Stimulated activated CD8-positive, alpha-beta memory T cell treated with anti-CD3 and anti-CD28 coated beads, Interleukin-12 subunit alpha, Interleukin-12 subunit beta, amount 100 ng/mL, for 1 hour (primary cell): ENCODE data around the gene HSD17B14.
A peak's percentile ranks its signal among the peaks of the same experiment; 100 is the strongest.
"Not testable (repeated sequence)": the region's sequence is repeated elsewhere in the genome, so short reads cannot be mapped to it uniquely, and the experiment has no call there.

Experiments
- DNase-seq: peaks from one replicate; pipeline ENCODE4 v3.0.0-alpha.2; 2020; ENCODE audit warnings: low read depth

The HSD17B14 gene

DNA sequence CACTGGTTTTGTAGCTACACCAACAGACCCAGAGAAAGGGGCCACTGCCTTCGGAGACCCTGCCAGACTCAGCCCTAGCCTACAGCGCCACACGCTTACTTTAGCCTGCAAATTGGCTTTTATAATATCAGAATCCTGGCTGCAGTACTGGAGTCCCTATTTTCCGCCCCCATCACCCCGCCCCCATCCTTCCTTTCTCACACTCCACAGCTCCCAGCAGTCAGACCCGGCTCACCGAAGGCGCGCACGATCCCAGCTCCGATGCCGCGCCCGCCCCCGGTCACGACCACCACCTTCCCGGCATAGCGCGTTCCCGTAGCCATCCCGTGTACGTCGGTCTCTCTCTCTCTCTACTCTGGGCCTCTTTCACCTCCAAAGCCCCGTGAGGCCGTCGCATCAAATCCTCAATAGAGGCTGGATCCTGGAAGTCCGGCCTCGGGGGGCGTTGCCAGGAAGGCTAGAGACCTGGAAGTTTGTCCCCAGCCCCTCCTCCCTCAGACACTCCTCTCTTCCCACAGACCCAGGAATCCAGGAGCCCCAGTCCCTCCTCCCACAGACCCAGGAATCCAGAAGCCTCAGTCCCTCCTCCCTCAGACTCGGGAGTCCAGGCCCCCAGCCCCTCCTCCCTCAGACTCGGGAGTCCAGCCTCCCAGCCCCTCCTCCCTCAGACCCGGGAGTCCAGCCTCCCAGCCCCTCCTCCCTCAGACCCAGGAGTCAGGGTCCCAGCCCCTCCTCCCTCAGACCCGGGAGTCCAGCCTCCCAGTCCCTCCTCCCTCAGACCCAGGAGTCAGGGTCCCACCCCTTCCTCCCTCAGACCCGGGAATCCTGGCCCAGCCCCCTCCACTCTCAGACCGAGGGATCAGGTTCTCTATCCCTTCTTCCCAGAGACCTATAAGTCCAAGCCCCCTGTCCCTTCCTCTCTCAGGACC lies at the start of gene HSD17B14:
Gene HSD17B14 (minus strand): TSS at position 403 of the 929 bp plus-strand sequence. CDS start 80 bp downstream, at position 323.
- no peak for DNase-seq

DNA sequence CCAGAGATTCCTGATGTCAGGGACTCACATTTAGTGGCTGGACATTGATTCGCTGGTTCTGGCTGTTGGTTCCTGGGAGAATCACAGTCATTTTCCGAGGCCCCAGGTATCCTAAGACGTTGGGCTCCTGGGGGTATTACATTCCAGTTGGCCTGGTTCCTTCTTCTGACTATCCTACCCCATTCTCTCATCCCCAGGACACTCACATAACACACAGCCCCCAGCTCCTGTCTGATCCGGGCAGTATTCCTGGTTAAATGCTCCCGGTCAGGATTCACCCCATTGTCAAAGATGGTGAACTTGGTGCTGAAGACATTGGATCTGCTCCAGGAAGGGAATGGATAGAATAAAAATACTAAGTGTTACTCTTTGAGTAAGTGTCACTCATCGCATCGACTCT lies 47.4 kb upstream of the HSD17B14 start:
- no peak for DNase-seq

DNA sequence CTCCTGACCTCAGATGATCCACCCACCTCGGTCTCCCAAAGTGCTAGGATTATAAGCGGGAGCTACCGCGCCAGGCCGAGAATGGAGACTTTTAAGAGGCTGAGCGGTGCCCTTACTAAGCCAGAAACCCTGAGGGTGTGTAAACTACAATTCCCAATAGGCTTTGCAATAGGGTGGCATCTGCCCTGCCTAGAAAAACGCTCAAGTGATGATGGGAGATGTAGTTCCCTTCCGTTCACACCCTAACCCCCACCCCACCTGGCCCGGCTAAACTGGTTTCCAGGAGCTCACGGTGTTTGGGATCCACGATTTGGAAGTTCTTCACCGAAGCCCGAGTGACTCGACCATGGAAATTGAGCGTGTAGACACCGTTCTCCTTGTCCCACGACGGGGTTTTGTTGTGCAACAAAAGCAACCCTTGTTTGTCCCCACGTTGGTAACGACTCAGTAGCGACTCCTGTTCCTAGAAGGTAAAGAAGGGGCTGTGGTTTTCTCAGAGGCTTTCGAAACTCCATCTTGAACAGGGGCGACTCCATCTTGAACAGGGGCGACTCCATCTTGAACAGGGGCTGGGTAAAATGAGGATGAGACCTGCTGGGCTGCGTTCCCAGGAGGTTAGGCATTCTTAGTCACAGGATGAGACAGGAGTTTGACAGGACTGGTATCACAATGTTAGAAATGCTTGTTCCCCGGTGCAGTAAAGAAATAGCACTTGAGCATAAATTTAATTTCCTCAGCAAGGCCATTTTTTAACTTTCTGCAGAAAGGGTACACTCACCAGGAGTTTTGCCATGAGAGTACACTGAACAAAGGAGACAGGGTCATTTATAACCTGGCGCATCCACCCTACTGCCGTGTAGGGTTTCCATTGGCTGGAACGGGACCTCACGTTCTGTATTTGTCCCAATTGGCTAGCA lies 45.7 kb upstream of the HSD17B14 start:
- DNase-seq, result no peak

DNA sequence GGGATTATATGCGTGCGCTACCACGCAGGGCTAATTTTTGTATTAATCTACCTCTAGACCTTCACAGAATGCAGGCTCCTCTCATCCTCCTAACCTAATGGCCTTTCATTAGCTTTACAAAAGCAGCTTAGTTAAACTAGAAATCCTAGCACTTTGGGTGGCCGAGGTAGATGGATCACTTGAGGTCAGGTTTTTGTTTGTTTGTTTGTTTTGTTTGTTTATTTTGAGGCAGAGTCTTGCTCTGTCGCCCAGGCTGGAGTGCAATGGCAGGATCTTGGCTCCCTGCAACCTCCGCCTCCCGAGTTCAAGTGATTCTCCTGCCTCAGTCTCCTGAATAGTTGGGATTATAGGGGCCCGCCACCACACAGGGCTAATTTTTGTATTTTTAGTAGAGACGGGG lies 43.4 kb upstream of the HSD17B14 start:
- not testable (repeated sequence) for DNase-seq

DNA sequence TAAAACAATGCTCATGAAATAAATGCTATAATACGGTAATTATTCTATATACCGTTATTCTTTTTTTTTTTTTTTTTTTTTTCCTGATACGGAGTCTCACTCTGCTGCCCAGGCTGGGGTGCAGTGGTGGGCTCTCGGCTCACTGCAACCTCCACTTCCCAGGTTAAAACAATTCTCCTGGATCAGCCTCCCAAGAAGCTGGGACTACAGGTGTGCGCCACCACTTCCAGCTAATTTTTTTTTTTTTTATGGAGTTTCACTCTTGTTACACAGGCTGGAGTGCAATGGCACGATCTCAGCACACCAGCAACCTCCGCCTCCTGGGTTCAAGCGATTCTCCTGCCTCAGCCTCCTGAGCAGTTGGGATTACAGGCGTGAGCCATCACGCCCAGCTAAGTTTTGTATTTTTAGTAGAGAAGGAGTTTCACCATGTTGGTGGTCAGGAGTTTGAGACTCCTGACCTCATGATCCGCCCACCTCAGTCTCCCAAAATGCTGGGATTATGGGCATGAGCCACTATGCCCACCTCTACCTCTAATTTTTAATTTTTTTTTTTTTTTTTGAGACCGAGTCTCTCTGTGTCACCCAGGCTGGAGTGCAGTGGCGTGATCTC lies 42.8 kb upstream of the HSD17B14 start:
- DNase-seq, result no peak

DNA sequence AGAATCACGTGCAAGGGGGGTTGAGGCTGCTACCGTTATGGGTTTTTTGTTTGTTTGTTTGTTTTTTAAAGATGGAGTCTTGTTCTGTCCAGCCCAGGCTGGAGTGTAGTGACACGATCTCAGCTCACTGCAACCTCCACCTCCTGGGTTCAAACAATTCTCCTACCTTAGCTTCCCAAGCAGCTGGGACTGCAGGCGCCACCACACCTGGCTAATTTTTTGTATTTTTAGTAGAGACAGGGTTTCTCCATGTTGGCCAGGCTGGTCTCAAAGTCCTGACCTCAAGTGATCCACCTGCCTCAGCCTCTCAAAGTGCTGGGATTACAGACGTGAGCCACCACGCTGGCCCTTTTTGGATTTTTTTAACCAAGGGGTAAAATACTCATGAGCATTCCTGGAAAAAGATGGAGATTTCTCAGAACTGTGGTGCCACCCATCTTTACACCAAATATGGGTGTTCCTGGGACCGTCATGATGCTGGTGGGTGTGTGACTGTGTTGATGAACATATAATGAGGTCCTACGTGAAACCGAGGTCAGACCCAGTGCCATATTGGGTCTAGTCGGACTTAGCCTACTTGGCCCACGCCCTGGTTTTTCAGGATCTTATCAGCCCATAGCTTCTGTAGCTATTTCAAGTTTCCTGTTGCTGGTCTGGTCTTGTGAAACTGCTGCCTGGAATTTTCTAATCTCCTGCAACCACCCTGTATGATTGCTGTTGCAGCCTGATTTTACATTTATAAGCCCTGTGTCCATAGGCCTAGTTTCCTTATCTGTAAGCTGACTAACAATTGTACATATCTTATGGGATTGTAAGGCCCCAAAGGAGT lies 42.1 kb upstream of the HSD17B14 start:
- no peak for DNase-seq

DNA sequence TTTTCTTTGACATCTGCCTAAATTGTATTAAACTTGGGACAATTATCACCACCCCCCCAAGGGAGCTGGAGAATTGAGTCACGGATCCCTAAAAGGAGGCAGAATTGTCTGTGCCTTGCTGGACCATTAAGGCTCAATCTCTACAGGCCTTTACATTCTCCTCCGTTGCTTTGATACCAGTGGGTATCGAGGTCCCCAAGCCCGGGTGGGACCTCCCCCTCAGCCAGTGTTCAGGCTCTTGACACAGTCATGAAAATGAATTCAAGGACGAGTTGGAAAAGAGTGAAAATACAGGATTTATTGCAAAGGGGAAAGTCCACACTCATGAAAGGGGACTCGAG lies 41.5 kb upstream of the HSD17B14 start:
- no peak for DNase-seq

DNA sequence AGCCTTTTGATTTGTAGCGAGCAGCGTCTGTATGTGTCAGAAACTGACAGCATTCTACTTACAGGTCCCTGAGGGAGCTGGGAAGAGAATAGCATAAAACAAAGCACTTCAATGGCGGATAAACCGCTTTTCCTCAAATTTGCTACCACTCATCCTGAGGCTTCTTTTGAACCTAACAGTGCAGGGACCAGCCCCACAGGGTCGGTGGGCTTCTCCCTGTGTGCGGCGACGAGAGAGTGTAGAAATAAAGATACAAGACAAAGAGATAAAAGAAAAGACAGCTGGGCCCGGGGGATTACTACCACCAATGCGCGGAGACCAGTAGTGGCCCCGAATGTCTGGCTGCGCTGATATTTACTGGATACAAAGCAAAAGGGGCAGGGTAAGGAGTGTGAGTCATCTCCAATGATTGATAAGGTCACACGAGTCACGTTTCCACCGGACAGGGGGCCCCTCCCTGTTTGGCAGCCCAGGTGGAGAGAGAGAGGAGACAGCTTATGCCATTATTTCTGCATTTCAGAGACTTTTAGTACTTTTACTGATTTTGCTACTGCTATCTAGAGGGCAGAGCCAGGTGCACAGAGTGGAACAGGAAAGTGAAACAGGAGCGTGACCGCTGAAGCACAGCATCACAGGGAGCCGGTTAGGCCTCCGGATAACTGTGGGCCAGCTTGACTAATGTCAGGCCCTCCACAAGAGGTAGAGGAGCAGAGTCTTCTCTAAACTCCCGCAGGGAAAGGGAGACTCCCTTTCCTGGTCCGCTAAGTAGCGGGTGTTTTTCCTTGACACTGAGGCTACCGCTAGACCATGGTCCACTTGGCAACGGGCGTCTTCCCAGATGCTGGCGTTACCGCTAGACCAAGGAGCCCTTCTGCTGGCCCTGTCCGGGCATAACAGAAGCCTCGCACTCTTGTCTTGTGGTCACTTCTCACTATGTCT lies 40.0 kb upstream of the HSD17B14 start:
- not testable (repeated sequence) for DNase-seq

DNA sequence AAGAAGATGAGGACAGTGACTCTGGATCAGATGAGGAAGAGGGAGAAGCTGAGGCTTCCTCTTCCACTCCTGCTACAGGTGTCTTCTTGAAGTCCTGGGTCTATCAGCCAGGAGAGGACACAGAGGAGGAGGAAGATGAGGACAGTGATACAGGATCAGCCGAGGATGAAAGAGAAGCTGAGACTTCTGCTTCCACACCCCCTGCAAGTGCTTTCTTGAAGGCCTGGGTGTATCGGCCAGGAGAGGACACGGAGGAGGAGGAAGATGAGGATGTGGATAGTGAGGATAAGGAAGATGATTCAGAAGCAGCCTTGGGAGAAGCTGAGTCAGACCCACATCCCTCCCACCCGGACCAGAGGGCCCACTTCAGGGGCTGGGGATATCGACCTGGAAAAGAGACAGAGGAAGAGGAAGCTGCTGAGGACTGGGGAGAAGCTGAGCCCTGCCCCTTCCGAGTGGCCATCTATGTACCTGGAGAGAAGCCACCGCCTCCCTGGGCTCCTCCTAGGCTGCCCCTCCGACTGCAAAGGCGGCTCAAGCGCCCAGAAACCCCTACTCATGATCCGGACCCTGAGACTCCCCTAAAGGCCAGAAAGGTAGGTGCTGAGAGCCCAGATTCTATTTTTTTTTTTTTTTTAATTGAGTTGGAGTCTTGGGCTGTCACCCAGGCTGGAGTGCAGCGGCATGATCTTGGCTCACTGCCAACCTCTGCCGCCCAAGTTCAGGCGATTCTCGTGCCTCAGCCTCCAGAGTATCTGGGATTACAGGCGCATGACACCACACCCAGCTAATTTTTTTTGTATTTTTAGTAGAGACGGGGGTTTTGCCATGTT lies 38.2 kb upstream of the HSD17B14 start:
- DNase-seq, result no peak

DNA sequence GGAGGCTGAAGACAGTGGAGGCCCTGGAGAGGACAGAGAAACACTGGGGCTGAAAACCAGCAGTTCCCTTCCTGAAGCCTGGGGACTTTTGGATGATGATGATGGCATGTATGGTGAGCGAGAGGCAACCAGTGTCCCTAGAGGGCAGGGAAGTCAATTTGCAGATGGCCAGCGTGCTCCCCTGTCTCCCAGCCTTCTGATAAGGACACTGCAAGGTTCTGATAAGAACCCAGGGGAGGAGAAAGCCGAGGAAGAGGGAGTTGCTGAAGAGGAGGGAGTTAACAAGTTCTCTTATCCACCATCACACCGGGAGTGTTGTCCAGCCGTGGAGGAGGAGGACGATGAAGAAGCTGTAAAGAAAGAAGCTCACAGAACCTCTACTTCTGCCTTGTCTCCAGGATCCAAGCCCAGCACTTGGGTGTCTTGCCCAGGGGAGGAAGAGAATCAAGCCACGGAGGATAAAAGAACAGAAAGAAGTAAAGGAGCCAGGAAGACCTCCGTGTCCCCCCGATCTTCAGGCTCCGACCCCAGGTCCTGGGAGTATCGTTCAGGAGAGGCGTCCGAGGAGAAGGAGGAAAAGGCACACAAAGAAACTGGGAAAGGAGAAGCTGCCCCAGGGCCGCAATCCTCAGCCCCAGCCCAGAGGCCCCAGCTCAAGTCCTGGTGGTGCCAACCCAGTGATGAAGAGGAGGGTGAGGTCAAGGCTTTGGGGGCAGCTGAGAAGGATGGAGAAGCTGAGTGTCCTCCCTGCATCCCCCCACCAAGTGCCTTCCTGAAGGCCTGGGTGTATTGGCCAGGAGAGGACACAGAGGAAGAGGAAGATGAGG lies 37.4 kb upstream of the HSD17B14 start:
- DNase-seq, result no peak

DNA sequence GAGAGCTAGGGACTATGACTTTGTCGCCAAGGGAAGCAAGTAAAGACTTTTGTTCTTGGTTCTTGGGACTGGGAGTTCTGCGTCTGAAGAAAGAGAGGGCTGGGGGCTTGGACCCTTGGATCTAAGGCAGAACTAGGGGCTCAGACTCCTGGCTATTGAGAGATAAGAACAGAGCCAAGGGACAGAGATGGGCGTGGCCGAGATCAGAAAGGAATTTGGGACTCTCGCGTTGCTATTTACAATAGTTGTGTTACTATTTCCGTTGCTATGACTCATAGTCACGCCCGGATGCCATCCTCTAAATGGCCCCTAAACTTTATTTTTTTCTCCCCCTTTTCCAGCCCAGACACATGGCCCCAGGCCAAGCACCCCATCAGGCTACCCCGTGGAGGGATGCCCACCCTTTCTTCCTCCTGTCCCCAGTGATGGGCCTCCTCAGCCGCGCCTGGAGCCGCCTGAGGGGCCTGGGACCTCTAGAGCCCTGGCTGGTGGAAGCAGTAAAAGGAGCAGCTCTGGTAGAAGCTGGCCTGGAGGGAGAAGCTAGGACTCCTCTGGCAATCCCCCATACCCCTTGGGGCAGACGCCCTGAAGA lies 36.7 kb upstream of the HSD17B14 start:
- peak; percentile 61 for DNase-seq

DNA sequence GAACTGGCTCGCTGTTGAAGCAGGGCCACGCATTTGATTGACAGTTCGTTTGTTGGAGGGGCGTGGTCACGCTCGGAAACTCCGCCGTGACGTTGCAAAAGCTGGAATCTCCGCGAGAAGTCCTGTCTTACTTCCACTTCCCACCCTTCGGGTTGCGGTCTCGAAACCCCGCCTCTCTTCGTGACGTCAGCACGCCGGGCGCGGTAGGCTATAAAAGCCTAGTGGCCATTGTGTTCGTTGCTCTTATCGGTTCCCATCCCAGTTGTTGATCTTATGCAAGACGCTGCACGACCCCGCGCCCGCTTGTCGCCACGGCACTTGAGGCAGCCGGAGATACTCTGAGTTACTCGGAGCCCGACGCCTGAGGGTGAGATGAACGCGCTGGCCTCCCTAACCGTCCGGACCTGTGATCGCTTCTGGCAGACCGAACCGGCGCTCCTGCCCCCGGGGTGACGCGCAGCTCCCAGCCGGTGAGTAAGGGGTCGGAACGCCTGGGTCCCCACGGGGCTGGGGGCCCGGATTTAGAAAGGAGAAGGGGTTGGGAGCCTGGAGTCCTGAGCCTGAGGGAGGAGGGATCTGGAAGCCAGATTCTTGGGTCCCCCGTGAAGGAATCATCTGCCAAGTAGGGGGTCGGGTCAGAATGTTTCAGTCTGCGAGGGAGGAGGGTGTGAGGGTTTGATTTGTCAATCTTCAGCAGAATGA lies 36.0 kb upstream of the HSD17B14 start, which contains the start of gene PPP1R15A:
Gene PPP1R15A (plus strand): TSS at position 240 of the 702 bp plus-strand sequence. CDS start 813 bp downstream, outside the sequence.
- DNase-seq, result peak; percentile 99

DNA sequence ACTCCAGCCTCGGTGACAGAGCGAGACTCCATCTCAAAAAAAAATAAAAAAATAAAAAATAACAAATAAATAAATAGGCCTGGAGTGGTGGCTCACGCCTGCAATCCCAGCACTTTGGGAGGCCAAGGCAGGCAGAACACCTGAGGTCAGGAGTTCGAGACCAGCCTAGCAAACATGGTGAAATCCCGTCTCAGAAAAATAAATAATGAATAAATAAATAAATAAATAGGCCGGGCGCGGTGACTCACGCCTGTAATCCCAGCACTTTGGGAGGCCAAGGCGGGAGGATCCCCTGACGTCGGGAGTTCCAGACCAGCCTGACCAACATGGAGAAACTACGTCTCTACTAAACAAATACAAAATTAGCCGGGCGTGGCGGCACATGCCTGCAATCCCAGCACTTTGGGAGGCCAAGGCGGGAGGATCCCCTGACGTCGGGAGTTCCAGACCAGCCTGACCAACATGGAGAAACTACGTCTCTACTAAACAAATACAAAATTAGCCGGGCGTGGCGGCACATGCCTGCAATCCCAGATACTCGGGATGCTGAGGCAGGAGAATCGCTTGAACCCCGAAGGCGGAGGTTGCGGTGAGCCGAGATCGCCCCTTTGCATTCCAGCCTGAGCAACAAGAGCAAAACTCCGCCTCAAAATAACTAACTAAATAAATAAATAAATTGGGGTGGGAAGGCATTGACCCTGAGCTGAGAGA lies 35.3 kb upstream of the HSD17B14 start:
- not testable (repeated sequence) for DNase-seq

DNA sequence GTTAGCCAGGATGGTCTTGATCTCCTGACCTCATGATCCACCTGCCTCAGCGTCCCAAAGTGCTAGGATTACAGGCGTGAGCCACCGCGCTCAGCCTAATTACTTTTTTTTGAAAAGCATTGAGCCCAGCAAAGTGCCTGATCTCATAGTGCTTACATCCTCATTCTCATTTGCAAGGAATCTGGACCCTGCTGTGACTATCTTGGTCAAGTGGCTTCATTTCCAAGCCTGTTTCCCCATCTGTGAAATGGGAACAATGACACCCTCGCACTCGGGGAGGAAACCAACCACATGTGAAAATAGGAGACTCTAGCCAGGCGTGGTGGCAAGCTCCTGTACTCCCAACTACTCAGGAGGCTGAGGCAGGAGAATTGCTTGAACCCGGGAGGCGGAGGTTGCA lies 33.8 kb upstream of the HSD17B14 start:
- DNase-seq, result no peak

DNA sequence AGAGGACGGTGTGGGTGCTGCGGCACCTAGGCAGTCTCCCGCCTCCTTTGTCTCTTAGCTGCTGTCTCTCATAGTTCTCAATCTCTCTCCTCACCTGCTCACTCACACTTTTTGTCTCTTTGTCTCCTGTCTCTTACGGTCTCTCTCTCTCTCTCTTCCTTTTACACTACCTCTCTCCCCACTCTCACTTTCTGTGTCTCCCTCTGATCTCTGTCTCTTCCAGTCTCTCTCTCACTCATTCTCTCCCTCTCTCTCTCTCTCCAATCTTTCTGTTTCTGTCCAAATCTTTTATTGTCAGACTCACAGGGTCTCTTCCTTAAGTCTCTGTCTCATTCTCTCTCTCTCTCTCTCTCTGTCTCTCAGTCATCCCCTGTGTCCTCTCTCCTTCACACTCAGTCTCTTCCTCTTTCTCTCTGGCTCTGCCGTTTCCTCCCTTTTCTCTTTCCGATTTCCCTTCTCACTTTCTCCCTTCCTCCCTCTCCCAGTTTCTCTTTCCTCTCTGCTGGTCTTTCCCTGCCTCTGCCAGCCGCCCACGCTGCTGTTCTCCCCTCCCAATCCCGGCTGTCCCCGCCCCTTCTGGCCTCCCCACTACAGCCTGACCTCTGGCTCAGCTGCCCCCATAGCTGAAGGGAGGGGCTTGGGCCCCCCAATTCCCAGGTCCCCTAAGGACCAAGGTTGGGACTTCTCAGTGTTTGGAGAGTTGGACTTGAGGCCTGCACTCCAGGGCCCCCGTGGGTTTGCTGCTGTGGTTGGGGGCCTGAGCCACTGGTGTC lies 32.0 kb upstream of the HSD17B14 start, which contains the start of gene PLEKHA4:
Gene PLEKHA4 (minus strand): TSS at position 504 of the 773 bp plus-strand sequence. CDS start 997 bp downstream, outside the sequence.
- DNase-seq, result no peak

DNA sequence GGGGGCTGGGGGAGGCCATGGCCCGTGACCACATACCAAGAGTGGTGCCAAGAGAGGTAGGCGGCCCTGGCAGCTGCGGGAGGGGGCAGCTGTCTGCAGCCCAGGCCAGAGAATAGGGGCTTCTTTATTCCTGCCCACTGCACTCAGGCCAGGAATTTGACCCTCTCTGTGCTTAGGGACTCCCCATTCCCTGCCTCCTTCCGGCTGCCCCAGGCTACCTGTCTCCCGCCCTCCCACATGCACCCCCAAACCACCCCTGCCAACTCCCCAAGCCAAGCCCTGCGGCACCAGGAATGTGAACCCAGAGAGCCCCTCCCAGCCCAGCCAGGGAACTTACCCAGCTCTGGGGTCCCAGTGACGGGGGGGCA lies 31.4 kb upstream of the HSD17B14 start:
- DNase-seq, result no peak
